ENCODE measurements around the gene ITLN1.

GRCh38 chr1:160887071-160887470 is 2.1 kb upstream of the ITLN1 start:
- TF ChIP-seq EZH2 (IDR thresholded peaks at IDR 0.05; ENCODE audit: borderline replicate concordance, low read depth, low read length, severe bottlenecking) (no peak), CTCF (IDR thresholded peaks at IDR 0.05; ENCODE audit: borderline replicate concordance, extremely low read depth, low read length, poor library complexity, severe bottlenecking) (no peak)
